CD4-positive, alpha-beta T cell (primary cell): ENCODE results near the gene XG. TPM values are rescaled to one million over a fixed set of nuclear protein-coding genes. Genes with fewer than 3 reads are reported as not detected.
"Not testable (repeated sequence)": the region's sequence is repeated elsewhere in the genome, so short reads cannot be mapped to it uniquely, and the experiment has no call there.

ENCODE experiments used
- ATAC-seq: fragments of 200-7000 bp; cut with Tn5 transposase; one replicate; pipeline ENCODE4 v1.10.0; 2022; ENCODE audit warnings: mild to moderate bottlenecking; ENCODE audit not compliant: poor library complexity
- CTCF ChIA-PET: fragments of 350-600 bp; sonication (Branson Sonifier 250); formaldehyde crosslinking; loops from one replicate; lab custom pipeline; 2021; ENCODE audit warnings: antibody characterized with exemption, inconsistent platforms; lab: Charles Lee
- POLR2A ChIA-PET: fragments of 350-600 bp; sonication (Branson Sonifier 250); formaldehyde crosslinking; loops from one replicate; lab custom pipeline; 2021; ENCODE audit warnings: antibody characterized with exemption, inconsistent platforms; lab: Charles Lee
- DNase-seq, 14 experiments: peaks; one replicate each; pipeline ENCODE4 v3.0.0-alpha.2; 2013 to 2020; ENCODE audit warnings: mixed read lengths in 2 of 14
- H3K27ac ChIP-seq, 2 donors: one replicate each; pipeline versions ENCODE4 v1.5.1 to v1.7.0; 2013; ENCODE audit warnings: low read length in 2 of 2, low read depth in 1 of 2, mild to moderate bottlenecking in 1 of 2
- H3K27me3 ChIP-seq, 2 experiments: 1 replicate in 1 of 2; 2 replicates in 1 of 2; pipeline versions ENCODE4 v1.6.1 to v1.7.0; 2013; ENCODE audit warnings: low read length in 2 of 2, control low read depth in 1 of 2, mild to moderate bottlenecking in 1 of 2, moderate library complexity in 1 of 2; ENCODE audit not compliant: insufficient read depth in 2 of 2, control insufficient read depth in 1 of 2
- H3K36me3 ChIP-seq: one replicate; pipeline ENCODE4 v1.6.1; 2013; ENCODE audit warnings: low read length, control low read depth; ENCODE audit not compliant: insufficient read depth
- H3K4me1 ChIP-seq: one replicate; pipeline ENCODE4 v1.6.1; 2013; ENCODE audit warnings: low read length, control low read depth; ENCODE audit not compliant: insufficient read depth
- H3K4me3 ChIP-seq: one replicate; pipeline ENCODE4 v1.5.1; 2013; ENCODE audit warnings: mild to moderate bottlenecking, low read length, moderate library complexity
- H3K9me3 ChIP-seq, 2 experiments: 1 replicate in 1 of 2; 2 replicates in 1 of 2; pipeline versions ENCODE4 v1.6.1 to v1.7.0; 2013; ENCODE audit warnings: low read length in 2 of 2, mild to moderate bottlenecking in 2 of 2, control low read depth in 1 of 2, moderate library complexity in 1 of 2; ENCODE audit not compliant: control insufficient read depth in 1 of 2, insufficient read depth in 1 of 2
- H3K27ac Mint-ChIP-seq: one replicate; pipeline ENCODE4 v1.8.0; 2020; ENCODE audit warnings: mixed read lengths
- H3K27me3 Mint-ChIP-seq: one replicate; pipeline ENCODE4 v1.8.0; 2021; ENCODE audit warnings: mixed read lengths
- H3K36me3 Mint-ChIP-seq: one replicate; pipeline ENCODE4 v1.8.0; 2021; ENCODE audit warnings: low read depth, mixed read lengths
- H3K4me1 Mint-ChIP-seq: one replicate; pipeline ENCODE4 v1.8.0; 2021; ENCODE audit warnings: low read depth, mixed read lengths
- H3K4me3 Mint-ChIP-seq: one replicate; pipeline ENCODE4 v1.8.0; 2020; ENCODE audit warnings: mild to moderate bottlenecking, mixed read lengths
- H3K9me3 Mint-ChIP-seq: one replicate; pipeline ENCODE4 v1.8.0; 2020; ENCODE audit warnings: mixed read lengths
- intact Hi-C, 2 experiments: fragments of 100-400 bp; cut with DNase I in 1 of 2; cut with micrococcal nuclease in 1 of 2; formaldehyde crosslinking; loops; one replicate each; pipeline versions ENCODE4 v1.15.1 to v1.9.0; 2023 to 2025; cut with DNase I, micrococcal nuclease
- total RNA-seq, 174 experiments: library from RNA in 2 of 174; stranded (reverse) in 2 of 174; gene quantifications; one replicate each; pipeline ENCODE4 v1.2.3 and lab custom pipeline; 2021 to 2026
- TF ChIP-seq, protein P1 (sequence below): fragments of 200-600 bp; IDR thresholded peaks from one replicate; pipeline ENCODE4 v1.8.0; 2022; ENCODE audit warnings: antibody characterized with exemption, mild to moderate bottlenecking

The XG gene
- total RNA-seq, 2 experiments from 2014 or later = not detected

DNA sequence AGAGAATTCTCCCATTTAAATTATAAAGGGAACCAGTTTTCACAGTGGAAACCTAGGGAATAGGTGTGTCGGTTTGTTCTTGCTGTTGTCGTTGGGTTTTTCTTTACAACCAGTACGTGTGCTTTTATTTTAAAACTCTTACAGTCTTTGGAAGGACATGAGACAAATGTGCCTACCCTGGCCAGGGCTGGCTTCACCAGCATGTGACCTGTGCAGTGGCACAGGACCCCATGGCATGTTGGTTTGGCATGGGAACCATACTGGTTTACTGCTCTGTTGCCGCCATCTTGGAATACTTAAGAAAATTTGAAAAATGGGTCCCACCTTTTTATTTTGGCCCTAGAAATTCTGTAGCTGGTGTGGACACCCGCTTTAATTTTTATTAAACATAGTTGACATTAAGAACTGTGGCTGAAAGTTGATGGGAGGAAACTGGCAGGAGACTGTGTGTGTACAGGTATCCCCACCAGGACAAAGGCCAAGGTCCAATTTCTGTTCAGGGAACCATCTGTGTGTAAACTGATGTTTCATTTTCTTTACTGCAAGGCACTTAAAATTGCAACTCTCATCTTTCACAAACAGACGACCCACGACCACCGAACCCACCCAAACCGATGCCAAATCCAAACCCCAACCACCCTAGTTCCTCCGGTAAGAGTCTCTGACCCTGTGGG lies 31.9 kb upstream of the XG start:
- DNase-seq (no peak), ATAC-seq (no peak)
- TF ChIP-seq, protein P1, sequence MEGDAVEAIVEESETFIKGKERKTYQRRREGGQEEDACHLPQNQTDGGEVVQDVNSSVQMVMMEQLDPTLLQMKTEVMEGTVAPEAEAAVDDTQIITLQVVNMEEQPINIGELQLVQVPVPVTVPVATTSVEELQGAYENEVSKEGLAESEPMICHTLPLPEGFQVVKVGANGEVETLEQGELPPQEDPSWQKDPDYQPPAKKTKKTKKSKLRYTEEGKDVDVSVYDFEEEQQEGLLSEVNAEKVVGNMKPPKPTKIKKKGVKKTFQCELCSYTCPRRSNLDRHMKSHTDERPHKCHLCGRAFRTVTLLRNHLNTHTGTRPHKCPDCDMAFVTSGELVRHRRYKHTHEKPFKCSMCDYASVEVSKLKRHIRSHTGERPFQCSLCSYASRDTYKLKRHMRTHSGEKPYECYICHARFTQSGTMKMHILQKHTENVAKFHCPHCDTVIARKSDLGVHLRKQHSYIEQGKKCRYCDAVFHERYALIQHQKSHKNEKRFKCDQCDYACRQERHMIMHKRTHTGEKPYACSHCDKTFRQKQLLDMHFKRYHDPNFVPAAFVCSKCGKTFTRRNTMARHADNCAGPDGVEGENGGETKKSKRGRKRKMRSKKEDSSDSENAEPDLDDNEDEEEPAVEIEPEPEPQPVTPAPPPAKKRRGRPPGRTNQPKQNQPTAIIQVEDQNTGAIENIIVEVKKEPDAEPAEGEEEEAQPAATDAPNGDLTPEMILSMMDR = no peak
- peaks cover 92% of the 10 kb centered on the region for H3K36me3 Mint-ChIP-seq
- no peak overlapping the region for H3K27ac Mint-ChIP-seq
- H3K4me3 ChIP-seq = no peak overlapping the region
- no peaks in the 10 kb centered on the region for H3K4me1 Mint-ChIP-seq
- no peaks in the 10 kb centered on the region for H3K27me3 ChIP-seq
- H3K36me3 ChIP-seq = peaks cover 72% of the 10 kb centered on the region
- no peak overlapping the region for H3K27ac ChIP-seq
- H3K9me3 Mint-ChIP-seq = no peaks in the 10 kb centered on the region
- POLR2A ChIA-PET = no interaction called here
- intact Hi-C loops = no loop called here
- H3K4me1 ChIP-seq = peaks cover 4% of the 10 kb centered on the region
- H3K27me3 Mint-ChIP-seq = no peaks in the 10 kb centered on the region
- H3K4me3 Mint-ChIP-seq = no peak overlapping the region
- CTCF ChIA-PET = no interaction called here
- no peaks in the 10 kb centered on the region for H3K9me3 ChIP-seq

DNA sequence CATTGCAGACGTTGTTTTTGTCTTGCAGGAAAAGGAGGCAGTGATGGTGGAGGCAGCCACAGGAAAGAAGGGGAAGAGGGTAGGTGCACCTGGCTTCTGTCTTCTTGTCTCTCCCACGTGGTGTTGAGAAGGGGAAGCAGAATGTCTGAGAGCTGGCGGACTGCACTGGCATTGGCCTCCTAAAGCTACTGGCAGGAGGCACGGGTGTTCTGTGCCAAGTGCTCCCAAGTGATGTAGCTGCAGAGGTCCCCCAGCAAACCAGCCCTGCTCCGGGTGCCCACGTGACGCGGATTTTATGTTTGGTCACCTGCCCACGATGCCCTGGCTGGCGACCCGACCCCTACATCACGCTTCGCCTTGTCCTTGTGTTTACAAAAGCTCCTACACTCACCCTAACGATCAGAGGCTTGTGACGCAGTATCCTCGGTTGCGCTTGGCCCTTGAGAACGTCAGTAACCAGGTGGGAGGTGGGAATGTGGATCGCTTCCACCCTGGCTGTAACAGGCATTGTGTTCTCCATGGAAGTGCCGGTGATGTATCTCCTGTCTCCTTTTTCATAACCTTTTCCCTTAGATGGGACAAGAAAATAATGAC lies 28.5 kb upstream of the XG start:
- H3K4me1 ChIP-seq = no peaks in the 10 kb centered on the region
- intact Hi-C loops = no loop called here
- H3K9me3 ChIP-seq = no peaks in the 10 kb centered on the region
- no peaks in the 10 kb centered on the region for H3K27me3 ChIP-seq
- no peaks in the 10 kb centered on the region for H3K9me3 Mint-ChIP-seq
- peaks cover 90% of the 10 kb centered on the region for H3K36me3 Mint-ChIP-seq
- POLR2A ChIA-PET = no interaction called here
- TF ChIP-seq, protein P1 = no peak
- H3K36me3 ChIP-seq = peaks cover 84% of the 10 kb centered on the region
- DNase-seq = no peak
- no peak overlapping the region for H3K27ac Mint-ChIP-seq
- no peak overlapping the region for H3K27ac ChIP-seq
- no peak overlapping the region for H3K4me3 Mint-ChIP-seq
- no peak for ATAC-seq
- CTCF ChIA-PET = no interaction called here
- no peaks in the 10 kb centered on the region for H3K4me1 Mint-ChIP-seq
- no peaks in the 10 kb centered on the region for H3K27me3 Mint-ChIP-seq
- no peak overlapping the region for H3K4me3 ChIP-seq

DNA sequence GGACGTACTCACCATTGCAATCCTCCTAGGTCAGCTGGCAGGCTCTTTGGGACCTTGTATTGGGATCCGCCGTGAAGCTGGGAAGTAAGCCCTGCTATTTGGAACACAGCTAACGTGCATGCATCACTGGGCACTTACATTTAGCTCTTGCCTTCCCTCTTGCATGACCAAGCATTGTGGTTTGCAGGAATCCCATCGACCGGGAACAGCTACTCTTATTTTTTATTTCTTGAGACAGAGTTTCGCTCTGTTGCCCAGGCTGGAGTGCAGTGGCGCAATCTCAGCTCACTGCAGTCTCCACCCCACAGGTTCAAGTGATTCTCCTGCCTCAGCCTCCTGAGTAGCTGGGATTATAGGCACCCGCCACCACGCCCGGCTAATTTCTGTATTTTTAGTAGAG lies 24.6 kb upstream of the XG start:
- H3K9me3 ChIP-seq, POLR2A ChIA-PET, H3K4me3 ChIP-seq, H3K9me3 Mint-ChIP-seq, H3K4me1 ChIP-seq, H3K4me3 Mint-ChIP-seq, H3K27me3 Mint-ChIP-seq, CTCF ChIA-PET, H3K27ac ChIP-seq, ATAC-seq, H3K4me1 Mint-ChIP-seq, DNase-seq, H3K27ac Mint-ChIP-seq, H3K27me3 ChIP-seq: not testable (repeated sequence)
- intact Hi-C loops = loop anchor here in 1 of 2 experiments (5.0 kb wide), 1 partner anchor 35 kb away; the partner anchor contains the start of gene CD99
- H3K36me3 ChIP-seq = peaks cover 77% of the 10 kb centered on the region
- peaks cover 88% of the 10 kb centered on the region for H3K36me3 Mint-ChIP-seq
